CD4-positive, alpha-beta memory T cell (primary cell): ENCODE measurements around the gene GC. TPM values are rescaled to one million over a fixed set of nuclear protein-coding genes. Genes with fewer than 3 reads are reported as not detected.

Experiments used
- CTCF ChIA-PET: fragments of 350-600 bp; sonication (Branson Sonifier 250); formaldehyde crosslinking; loops from one replicate; lab custom pipeline; 2021; ENCODE audit warnings: inconsistent platforms; ENCODE audit not compliant: partially characterized antibody; lab: Charles Lee
- POLR2A ChIA-PET: fragments of 350-600 bp; sonication (Branson Sonifier 250); formaldehyde crosslinking; loops from one replicate; lab custom pipeline; 2021; ENCODE audit not compliant: partially characterized antibody; lab: Charles Lee
- DNase-seq, 5 donors: peaks; one replicate each; pipeline versions ENCODE4 v3.0.0 to v3.0.0-alpha.2; 2020 to 2022; ENCODE audit warnings: mixed read lengths in 1 of 5
- H3K27ac ChIP-seq: one replicate; pipeline ENCODE4 v1.7.0; 2013; ENCODE audit warnings: low read depth, low read length
- H3K27me3 ChIP-seq: 2 replicates; pipeline ENCODE4 v1.7.0; 2013; ENCODE audit warnings: mild to moderate bottlenecking, low read length, moderate library complexity; ENCODE audit not compliant: insufficient read depth
- H3K36me3 ChIP-seq: 2 replicates; pipeline ENCODE4 v1.7.0; 2013; ENCODE audit warnings: mild to moderate bottlenecking, low read length, moderate library complexity; ENCODE audit not compliant: insufficient read depth
- H3K4me1 ChIP-seq: 2 replicates; pipeline ENCODE4 v1.7.0; 2013; ENCODE audit warnings: mild to moderate bottlenecking, low read length, moderate library complexity; ENCODE audit not compliant: insufficient read depth
- H3K4me3 ChIP-seq, 2 donors: one replicate each; pipeline ENCODE4 v1.7.0; 2013; ENCODE audit warnings: low read length in 2 of 2, mild to moderate bottlenecking in 1 of 2
- H3K9me3 ChIP-seq, 2 donors: one replicate each; pipeline ENCODE4 v1.7.0; 2013; ENCODE audit warnings: low read length in 2 of 2, control low read depth in 1 of 2; ENCODE audit not compliant: control insufficient read depth in 1 of 2
- H3K27ac Mint-ChIP-seq, 7 donors: one replicate each; pipeline ENCODE4 v1.8.0; 2020 to 2021; ENCODE audit warnings: mixed read lengths in 7 of 7, mild to moderate bottlenecking in 6 of 7, inconsistent platforms in 3 of 7, moderate library complexity in 3 of 7
- H3K27me3 Mint-ChIP-seq, 2 donors: one replicate each; pipeline ENCODE4 v1.8.0; 2020 to 2021; ENCODE audit warnings: mixed read lengths in 2 of 2
- H3K36me3 Mint-ChIP-seq, 2 donors: one replicate each; pipeline ENCODE4 v1.8.0; 2020 to 2021; ENCODE audit warnings: mixed read lengths in 2 of 2, inconsistent platforms in 1 of 2, mild to moderate bottlenecking in 1 of 2
- H3K4me1 Mint-ChIP-seq, 4 donors: one replicate each; pipeline ENCODE4 v1.8.0; 2020 to 2021; ENCODE audit warnings: mixed read lengths in 4 of 4, mild to moderate bottlenecking in 1 of 4
- H3K4me3 Mint-ChIP-seq, 8 donors: one replicate each; pipeline ENCODE4 v1.8.0; 2020 to 2021; ENCODE audit warnings: mixed read lengths in 8 of 8, mild to moderate bottlenecking in 7 of 8, moderate library complexity in 6 of 8, inconsistent platforms in 3 of 8
- H3K9me3 Mint-ChIP-seq, 8 donors: one replicate each; pipeline ENCODE4 v1.8.0; 2020 to 2021; ENCODE audit warnings: mixed read lengths in 8 of 8, mild to moderate bottlenecking in 5 of 8, inconsistent platforms in 3 of 8, moderate library complexity in 1 of 8
- intact Hi-C: fragments of 100-400 bp; cut with micrococcal nuclease; formaldehyde crosslinking; loops from one replicate; pipeline ENCODE4 v1.15.1; 2023
- polyA plus RNA-seq, 2 donors: library from polyadenylated mRNA; unstranded; fragments of 300-500 nt; fragmentation: Illumina TruSeq; gene quantifications; one replicate each; pipeline ENCODE4 v1.2.3, GENCODE V29; 2021
- total RNA-seq, 2 experiments: library from RNA; stranded (reverse); gene quantifications; one replicate each; pipeline ENCODE4 v1.2.3, GENCODE V29; 2021

The GC gene, protein sequence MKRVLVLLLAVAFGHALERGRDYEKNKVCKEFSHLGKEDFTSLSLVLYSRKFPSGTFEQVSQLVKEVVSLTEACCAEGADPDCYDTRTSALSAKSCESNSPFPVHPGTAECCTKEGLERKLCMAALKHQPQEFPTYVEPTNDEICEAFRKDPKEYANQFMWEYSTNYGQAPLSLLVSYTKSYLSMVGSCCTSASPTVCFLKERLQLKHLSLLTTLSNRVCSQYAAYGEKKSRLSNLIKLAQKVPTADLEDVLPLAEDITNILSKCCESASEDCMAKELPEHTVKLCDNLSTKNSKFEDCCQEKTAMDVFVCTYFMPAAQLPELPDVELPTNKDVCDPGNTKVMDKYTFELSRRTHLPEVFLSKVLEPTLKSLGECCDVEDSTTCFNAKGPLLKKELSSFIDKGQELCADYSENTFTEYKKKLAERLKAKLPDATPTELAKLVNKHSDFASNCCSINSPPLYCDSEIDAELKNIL
- total RNA-seq (not detected), polyA plus RNA-seq (not detected)

- H3K4me1 ChIP-seq: no peaks in the 10 kb centered on the region
- DNase-seq: no peak
- ChIA-PET POLR2A (no interaction called here), CTCF (no interaction called here)
- no peaks in the 10 kb centered on the region for H3K36me3 ChIP-seq
- Mint-ChIP-seq H3K27me3 (peaks cover 0 to 3% of the 10 kb centered on the region in 2 donors), H3K27ac (no peak within 1 kb of the TSS), H3K4me1 (no peaks in the 10 kb centered on the region), H3K4me3 (no peak within 1 kb of the TSS), H3K9me3 (peaks cover 0 to 2% (median 0%) of the 10 kb centered on the region in 8 donors), H3K36me3 (no peaks in the 10 kb centered on the region)
- no peak within 1 kb of the TSS for H3K4me3 ChIP-seq
- H3K27me3 ChIP-seq: no peaks in the 10 kb centered on the region
- intact Hi-C loops: no loop called here
- no peak within 1 kb of the TSS for H3K27ac ChIP-seq
- no peaks in the 10 kb centered on the region for H3K9me3 ChIP-seq
Measured at GRCh38 chr4:71783972-71784371, at the start of gene GC. TSS of gene GC (minus strand) at chr4:71784079. CDS start at chr4:71784018, 61 bp downstream.

DNA sequence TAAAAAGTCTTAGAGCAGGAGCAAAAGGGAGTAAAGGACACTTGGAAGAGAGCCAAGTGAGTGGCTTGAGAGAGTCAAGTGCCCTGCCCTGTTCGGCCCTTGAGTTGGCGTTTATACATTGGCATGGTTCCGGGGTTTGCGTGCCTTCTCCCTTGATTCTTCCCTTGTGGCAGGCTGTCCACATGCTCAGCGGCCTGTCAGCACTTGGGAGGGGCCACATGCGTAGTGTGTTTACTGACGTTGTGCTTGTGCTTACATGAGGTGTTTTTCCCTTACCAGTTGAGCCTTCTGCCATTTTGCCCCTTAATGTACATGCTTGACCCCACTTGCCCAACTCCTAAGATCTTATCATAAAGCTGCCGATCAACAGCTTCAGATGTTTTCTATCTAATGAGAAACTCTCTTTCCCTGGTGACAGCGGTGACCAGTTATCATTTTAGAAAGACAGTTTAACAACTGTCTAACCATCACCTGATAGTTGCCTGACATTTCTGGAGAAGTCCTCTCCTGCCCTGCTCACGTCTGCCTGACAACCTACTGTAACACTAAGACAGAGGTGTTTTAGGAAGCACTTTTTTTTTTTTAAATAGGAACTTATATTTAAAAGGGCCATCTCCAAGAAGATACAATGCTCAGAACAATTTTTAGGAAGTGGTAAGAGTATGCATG, 49.5 kb upstream of the GC start:
- H3K9me3 ChIP-seq: no peaks in the 10 kb centered on the region
- Mint-ChIP-seq H3K27ac (no peak overlapping the region), H3K4me3 (no peak overlapping the region), H3K4me1 (no peaks in the 10 kb centered on the region), H3K9me3 (no peaks in the 10 kb centered on the region), H3K27me3 (no peaks in the 10 kb centered on the region), H3K36me3 (no peaks in the 10 kb centered on the region)
- no peak for DNase-seq
- no peaks in the 10 kb centered on the region for H3K27me3 ChIP-seq
- CTCF ChIA-PET: no interaction called here
- intact Hi-C loops: no loop called here
- H3K36me3 ChIP-seq: no peaks in the 10 kb centered on the region
- H3K4me3 ChIP-seq: no peak overlapping the region
- H3K4me1 ChIP-seq: no peaks in the 10 kb centered on the region
- POLR2A ChIA-PET: no interaction called here
- no peak overlapping the region for H3K27ac ChIP-seq

DNA sequence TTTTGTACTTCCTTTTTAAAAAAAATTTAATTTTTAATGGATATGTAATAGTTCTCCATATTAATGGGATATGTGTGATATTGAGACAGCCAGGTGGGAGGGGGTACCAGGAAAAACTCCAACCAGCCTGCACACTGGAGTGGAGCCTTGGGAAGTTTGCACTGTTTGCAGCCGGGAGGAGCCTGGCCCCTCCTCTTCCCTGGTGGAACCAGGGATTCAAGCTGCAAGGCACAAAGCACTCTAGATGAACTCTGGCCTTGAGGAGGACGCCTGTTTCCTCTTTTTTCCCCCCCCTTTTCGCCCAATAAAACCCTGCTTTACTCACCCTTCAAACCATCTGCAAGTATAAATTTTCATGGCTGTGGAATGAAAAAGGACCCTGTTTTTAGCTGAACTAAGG, 48.2 kb upstream of the GC start:
- Histone ChIP-seq H3K4me1 (no peaks in the 10 kb centered on the region), H3K36me3 (no peaks in the 10 kb centered on the region), H3K4me3 (no peak overlapping the region), H3K27ac (no peak overlapping the region), H3K9me3 (no peaks in the 10 kb centered on the region), H3K27me3 (no peaks in the 10 kb centered on the region)
- Mint-ChIP-seq H3K27me3 (no peaks in the 10 kb centered on the region), H3K9me3 (no peaks in the 10 kb centered on the region), H3K4me3 (no peak overlapping the region), H3K27ac (no peak overlapping the region), H3K36me3 (no peaks in the 10 kb centered on the region), H3K4me1 (no peaks in the 10 kb centered on the region)
- POLR2A ChIA-PET: no interaction called here
- no peak for DNase-seq
- CTCF ChIA-PET: no interaction called here
- intact Hi-C loops: no loop called here

DNA sequence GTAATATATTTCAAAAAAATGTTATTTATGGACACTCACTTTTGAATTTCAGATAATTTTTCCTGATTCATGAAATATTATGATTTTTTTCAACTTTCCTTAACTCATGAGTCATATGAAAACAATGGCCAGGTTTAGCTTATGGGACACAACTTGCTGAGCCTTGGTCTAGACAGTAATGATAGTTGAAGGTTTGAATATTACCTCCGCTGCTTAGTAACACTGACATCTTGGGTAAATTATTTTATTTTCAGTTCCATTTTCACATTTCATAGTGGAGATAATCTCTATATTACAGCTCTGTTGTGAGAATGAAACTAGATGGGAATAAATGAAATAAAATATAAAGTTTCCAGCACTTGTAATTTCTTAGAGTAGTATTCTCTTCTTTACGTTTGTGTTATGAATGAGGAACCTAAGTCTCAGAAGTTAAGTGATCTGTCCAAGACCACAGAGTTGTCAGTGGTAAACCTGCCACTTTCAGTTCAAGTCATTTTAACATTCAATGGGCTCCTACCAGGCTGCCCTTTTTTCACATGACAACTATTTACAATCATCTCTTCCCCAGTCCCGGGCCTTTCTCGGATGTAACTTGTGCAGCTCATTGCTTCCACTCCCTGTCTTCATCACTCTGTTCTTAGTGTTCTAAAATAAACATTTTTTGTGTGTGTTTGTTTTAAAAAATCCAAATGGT, 46.8 kb upstream of the GC start:
- Mint-ChIP-seq H3K36me3 (no peaks in the 10 kb centered on the region), H3K4me1 (no peaks in the 10 kb centered on the region), H3K9me3 (no peaks in the 10 kb centered on the region), H3K27ac (no peak overlapping the region), H3K4me3 (no peak overlapping the region), H3K27me3 (no peaks in the 10 kb centered on the region)
- H3K4me3 ChIP-seq: no peak overlapping the region
- no peaks in the 10 kb centered on the region for H3K4me1 ChIP-seq
- POLR2A ChIA-PET: no interaction called here
- CTCF ChIA-PET: no interaction called here
- DNase-seq: no peak
- no peaks in the 10 kb centered on the region for H3K27me3 ChIP-seq
- H3K9me3 ChIP-seq: no peaks in the 10 kb centered on the region
- H3K36me3 ChIP-seq: no peaks in the 10 kb centered on the region
- H3K27ac ChIP-seq: no peak overlapping the region
- intact Hi-C loops: no loop called here

- Histone ChIP-seq H3K27ac (no peak overlapping the region), H3K9me3 (no peaks in the 10 kb centered on the region), H3K4me1 (no peaks in the 10 kb centered on the region), H3K36me3 (no peaks in the 10 kb centered on the region), H3K27me3 (no peaks in the 10 kb centered on the region), H3K4me3 (no peak overlapping the region)
- DNase-seq: no peak
- H3K27ac Mint-ChIP-seq: no peak overlapping the region
- CTCF ChIA-PET: no interaction called here
- H3K36me3 Mint-ChIP-seq: no peaks in the 10 kb centered on the region
- intact Hi-C loops: no loop called here
- no peaks in the 10 kb centered on the region for H3K4me1 Mint-ChIP-seq
- H3K27me3 Mint-ChIP-seq: no peaks in the 10 kb centered on the region
- POLR2A ChIA-PET: no interaction called here
- H3K9me3 Mint-ChIP-seq: no peaks in the 10 kb centered on the region
- no peak overlapping the region for H3K4me3 Mint-ChIP-seq
Measured at GRCh38 chr4:71828470-71828869, 44.6 kb upstream of the GC start.

DNA sequence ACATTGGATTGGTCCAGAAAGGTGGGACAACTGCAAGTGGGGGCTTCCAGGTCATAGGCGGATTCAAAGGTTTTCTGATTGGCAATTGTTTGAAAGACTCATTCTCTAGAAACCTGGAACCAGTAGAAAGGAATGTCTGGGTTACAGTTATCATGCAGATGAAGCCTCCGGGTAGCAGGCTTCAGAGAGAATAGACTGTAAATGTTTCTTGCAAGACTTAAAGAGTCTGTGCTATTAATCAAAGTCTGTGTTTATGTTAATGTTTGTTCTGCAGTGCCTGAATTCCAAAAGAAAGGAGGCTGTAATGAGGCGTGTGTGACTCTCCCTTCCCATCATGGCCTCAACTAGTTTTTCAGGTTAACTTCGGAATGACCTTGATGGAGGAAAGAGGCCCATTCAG, 43.9 kb upstream of the GC start:
- Mint-ChIP-seq H3K4me1 (no peaks in the 10 kb centered on the region), H3K36me3 (no peaks in the 10 kb centered on the region)
- POLR2A ChIA-PET: no interaction called here

GRCh38 chr4:71816676-71817303, 32.9 kb upstream of the GC start:
- peaks cover 0 to 3% (median 0%) of the 10 kb centered on the region in 8 donors for H3K9me3 Mint-ChIP-seq
- Histone ChIP-seq H3K27ac (no peak overlapping the region), H3K4me1 (no peaks in the 10 kb centered on the region), H3K9me3 (no peaks in the 10 kb centered on the region), H3K27me3 (no peaks in the 10 kb centered on the region), H3K36me3 (no peaks in the 10 kb centered on the region), H3K4me3 (no peak overlapping the region)
- intact Hi-C loops: no loop called here
- H3K4me3 Mint-ChIP-seq: no peak overlapping the region
- CTCF ChIA-PET: no interaction called here
- POLR2A ChIA-PET: no interaction called here
- no peaks in the 10 kb centered on the region for H3K4me1 Mint-ChIP-seq
- no peaks in the 10 kb centered on the region for H3K36me3 Mint-ChIP-seq
- no peak for DNase-seq
- no peak overlapping the region for H3K27ac Mint-ChIP-seq
- peaks cover 0 to 2% of the 10 kb centered on the region in 2 donors for H3K27me3 Mint-ChIP-seq

More for the DNA sequence above, 43.9 kb upstream of the GC start:
- no peaks in the 10 kb centered on the region for H3K4me1 ChIP-seq
- no peak overlapping the region for H3K4me3 ChIP-seq
- no peaks in the 10 kb centered on the region for H3K9me3 ChIP-seq
- intact Hi-C loops: no loop called here
- H3K27ac ChIP-seq: no peak overlapping the region
- Mint-ChIP-seq H3K9me3 (no peaks in the 10 kb centered on the region), H3K27ac (no peak overlapping the region), H3K4me3 (no peak overlapping the region), H3K27me3 (no peaks in the 10 kb centered on the region)
- CTCF ChIA-PET: no interaction called here
- no peaks in the 10 kb centered on the region for H3K27me3 ChIP-seq
- no peaks in the 10 kb centered on the region for H3K36me3 ChIP-seq
- DNase-seq: no peak
